Activated effector memory CD4-positive, alpha-beta T cell treated with Interleukin-2 at 50 U/mL for 16 hours (primary cell): ENCODE measurements around the gene KIAA0586.
"Not testable (repeated sequence)": the region's sequence is repeated elsewhere in the genome, so short reads cannot be mapped to it uniquely, and the experiment has no call there.

ENCODE experiments used
- DNase-seq: peaks from one replicate; pipeline ENCODE4 v3.0.0-alpha.2; 2020

Gene KIAA0586

DNA sequence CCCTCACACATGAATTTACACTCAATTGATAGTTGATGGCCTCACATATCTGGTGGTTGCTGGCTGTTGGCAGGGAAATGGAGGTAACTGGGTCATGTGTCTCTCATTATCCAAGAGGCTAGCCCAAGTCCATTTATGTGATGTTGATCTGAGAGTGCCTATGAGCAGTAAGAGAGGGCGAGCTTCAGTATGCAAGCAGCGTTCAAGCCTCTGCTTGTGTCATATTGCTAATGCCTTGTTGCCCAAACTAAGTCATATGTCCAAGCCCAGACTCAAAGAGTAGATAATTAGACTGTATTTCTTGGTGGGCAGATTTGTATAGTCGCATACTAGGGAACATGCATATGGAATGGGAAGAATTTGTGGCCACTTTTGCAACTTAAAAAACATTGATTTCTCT, 126.4 kb downstream of the KIAA0586 start:
- DNase-seq = no peak

DNA sequence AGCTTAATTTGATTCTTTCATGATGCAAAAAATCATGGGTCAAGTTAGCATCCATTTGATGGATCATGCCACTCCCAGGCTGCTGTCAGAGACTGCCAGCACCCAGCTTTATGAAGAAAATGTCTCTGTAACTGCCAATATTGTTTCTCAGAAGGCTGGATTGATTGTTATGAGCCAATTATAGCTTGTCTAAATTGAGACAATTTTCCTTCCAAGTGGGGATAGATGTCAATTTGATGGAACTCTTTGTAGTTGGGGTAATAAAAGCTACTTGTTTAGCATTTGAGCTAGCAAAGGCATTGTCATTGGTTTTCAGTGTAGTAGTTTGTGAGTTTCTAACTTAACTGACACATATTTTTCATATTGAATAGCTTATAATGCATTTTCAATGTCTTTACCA, 128.1 kb downstream of the KIAA0586 start:
- DNase-seq = no peak

DNA sequence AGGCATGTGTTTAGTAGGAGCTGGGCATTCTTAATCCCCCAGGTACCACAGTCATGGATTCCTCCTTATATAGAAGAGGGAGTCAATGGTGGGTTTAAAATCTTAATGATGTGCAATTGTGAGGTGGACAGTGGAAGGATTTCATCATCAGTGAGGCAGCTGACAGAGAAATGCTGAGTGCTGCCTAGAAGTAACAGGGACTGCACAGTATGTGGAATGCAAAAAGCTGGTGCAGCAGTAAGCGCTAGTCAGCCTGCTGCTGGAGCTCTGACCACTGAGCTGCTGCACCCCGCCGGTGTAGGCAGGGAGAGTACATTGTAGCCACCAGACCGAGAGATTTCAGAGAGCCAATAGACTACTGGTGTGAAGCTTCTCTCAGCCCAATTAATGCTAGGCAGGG, 129.7 kb downstream of the KIAA0586 start:
- no peak for DNase-seq

DNA sequence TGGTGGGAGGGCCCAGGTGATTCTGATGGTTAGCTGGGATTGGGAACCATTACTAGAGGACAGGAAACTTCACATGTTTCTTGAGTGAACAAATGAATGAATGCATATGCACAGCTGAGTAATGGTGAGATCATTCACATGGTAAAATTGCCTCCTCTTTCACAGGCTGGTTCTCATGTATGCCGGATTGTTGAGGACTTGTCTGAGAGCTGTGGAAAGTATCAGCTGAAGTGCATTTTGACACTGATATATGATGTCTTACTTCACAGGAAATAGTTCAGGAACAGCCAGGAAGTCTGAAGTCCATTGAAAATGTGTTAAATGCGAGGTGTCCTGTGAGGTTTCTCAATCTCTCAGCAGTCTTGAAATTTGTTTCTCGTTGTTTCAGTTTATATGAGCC, 132.7 kb downstream of the KIAA0586 start:
- DNase-seq = no peak

DNA sequence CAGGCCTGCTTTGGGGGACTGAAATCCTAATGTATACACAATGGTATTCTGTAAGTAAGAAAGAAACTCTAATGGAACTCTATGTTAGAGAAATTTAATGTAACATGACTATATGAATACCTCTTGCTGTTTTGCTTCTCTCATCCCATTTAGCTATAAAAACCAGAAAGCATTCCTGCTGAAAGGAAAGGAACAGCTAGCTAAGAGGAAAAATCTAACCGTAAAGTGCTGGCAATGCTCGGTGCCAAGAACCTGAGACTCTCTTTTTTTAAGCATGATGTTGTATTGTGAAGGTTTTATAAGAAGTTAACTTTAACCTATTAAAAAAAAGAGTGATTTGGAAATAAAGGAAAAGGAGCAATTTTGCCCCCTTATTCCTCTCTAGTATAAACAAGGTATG, 134.6 kb downstream of the KIAA0586 start:
- DNase-seq = no peak

DNA sequence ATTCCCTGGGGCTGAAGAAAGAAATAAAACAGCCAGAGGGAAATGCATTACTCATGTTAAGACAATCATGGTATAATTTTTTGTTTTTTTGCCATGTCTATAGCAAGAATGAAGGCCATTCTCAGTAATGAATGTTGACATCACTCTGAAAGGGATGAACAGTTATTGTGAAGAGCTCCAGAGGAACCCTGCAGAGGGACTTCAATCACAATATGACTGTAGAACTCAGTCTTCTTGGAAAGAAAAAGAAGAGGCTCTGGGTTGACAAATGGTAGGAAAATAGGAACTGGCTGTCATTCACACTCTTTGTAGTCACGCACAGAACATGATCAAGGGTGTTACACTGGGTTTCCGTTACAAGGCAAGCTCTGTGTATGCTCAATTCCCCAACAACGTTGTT, 136.5 kb downstream of the KIAA0586 start:
- DNase-seq = no peak

DNA sequence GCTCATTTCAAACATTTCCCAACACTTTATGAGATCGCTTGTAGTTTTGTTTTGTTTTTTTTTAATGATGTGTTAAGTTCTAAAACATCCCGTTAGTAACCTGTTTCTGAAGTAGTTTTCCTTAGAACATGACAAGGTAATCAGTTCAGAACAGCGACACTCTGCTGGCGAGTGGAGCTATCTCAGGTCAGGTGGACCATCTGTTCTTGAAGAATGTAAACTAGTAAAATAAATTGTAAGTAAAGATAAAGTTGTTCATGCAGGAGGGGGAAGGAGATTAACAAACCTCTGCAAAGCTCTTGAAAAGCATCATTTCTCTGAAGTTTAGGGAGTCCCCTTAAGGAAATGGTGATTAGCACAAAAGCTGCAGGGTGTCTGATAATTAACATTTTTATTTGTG, 138.3 kb downstream of the KIAA0586 start:
- DNase-seq = no peak

DNA sequence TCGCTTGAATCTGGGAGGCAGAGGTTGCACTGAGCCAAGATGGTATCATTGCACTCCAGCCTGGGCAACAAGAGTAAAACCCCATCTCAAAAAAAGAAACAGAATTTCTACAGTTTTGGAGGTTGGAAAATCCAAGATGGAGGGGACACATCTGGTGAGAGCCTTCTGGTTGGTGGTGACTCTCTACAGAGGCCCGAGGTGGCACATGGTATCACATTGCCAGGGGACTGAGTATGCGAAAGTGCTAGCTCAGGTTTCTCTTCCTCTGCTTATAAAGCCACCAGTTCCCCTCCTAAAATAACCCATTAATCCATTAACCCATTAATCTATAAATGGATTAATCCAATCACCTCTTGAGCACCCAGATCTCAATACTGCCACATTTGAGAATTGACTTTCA, 139.5 kb downstream of the KIAA0586 start:
- no peak for DNase-seq

DNA sequence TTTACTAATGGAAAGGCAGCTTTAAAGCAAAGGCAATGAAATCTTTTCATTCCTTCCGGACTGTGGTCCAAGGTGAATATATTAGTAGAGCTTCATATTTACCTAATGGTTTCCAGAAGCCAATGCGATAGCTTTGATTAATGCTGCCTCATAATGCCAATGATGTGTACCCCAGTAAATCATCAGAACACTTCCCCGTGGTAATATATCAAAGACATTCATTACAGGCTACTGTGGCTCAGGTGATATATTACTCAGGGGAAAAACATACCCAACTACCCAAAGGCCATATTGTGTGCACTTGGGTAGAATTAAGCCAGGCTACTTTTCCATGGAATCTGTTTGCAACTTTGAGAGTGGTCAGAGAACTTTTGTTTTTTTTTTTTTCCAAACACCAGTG, 140.8 kb downstream of the KIAA0586 start:
- DNase-seq = no peak

DNA sequence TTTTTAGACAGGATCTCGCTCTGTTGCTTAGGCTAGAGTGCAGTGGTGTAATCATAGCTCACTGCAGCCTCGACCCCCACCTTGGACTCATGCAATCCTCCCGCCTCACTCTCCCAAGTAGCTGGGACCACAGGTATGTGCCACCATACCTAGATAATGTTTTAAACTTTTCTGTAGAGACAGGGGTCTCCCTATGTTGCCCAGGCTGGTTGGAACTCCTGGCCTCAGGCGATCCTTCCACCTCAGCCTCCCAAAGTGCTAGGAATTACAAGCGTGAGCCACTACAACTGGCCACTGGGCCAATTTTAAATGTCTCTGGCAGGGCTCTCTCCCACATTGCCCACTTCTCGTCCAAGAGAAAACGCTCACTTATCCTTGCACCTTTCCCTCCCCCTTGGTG, 143.7 kb downstream of the KIAA0586 start:
- DNase-seq = no peak

DNA sequence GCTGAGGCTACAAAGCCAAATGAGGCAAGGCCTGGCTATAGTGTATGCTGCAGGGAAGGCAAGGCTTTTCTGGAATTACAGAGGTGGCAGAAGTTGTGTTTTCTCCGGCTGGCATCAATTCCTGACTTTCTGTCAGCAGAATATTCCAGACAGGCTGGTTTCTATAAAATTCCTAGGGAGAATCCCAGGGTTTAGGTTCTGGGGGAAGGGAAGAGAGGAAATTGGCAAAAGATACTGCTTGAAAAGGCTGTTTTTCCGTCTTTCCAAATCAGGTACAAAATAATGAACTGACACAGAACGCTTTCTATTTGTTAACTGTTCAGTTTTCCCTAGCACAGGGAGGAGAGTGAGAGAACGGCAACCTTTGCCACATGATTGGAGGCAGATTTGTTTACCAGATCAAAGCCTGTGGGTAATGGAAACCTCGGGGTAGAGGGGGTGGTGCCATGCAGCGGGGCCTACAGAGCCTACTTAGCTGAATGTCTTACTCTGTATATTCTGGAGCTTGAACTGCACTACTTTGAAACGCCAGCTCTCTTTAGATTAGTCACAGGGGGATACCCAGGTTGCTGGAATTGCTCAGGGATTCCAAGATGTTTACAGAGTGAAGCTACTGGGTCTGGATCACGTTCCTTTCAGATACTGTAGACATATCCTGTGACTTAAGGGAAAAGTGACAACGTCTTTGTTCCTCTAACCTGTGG, 144.4 kb downstream of the KIAA0586 start:
- DNase-seq = no peak

DNA sequence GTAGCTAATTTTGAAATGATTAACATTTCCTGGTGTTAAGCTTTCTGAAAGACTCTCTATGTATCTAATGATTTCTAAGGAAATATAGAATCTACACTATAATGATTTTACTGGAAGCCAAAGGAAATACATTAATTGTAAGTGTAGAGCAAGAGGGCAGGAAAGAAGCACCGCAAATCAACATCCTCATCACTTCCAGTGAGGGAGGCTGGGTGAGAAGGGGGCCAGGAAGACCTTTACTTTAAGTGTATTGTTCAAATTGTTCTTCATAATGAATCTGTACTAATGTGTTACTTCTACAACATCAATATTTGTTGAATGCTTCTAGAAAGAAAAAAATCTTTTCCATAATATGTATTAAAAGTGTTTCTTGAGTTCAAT, 144.9 kb downstream of the KIAA0586 start:
- no peak for DNase-seq

DNA sequence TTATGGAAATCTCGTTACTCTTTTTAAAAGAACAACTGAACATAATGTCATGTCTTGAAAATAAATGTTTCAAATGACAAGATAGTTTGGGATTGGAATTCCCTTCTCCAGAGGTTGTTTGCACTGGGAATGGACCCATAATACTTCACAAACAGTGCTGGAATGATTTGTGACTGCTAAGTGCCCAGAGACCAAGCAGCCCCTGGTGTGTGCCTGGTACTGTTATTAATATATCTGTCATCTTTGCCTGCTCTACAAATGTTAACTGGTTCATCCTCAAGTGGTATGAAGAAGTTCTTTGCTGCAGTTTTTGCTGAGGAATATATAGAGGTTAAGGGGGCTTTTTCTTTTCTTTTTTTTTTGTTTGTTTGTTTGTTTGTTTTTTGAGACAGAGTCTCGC, 145.3 kb downstream of the KIAA0586 start:
- DNase-seq = no peak

DNA sequence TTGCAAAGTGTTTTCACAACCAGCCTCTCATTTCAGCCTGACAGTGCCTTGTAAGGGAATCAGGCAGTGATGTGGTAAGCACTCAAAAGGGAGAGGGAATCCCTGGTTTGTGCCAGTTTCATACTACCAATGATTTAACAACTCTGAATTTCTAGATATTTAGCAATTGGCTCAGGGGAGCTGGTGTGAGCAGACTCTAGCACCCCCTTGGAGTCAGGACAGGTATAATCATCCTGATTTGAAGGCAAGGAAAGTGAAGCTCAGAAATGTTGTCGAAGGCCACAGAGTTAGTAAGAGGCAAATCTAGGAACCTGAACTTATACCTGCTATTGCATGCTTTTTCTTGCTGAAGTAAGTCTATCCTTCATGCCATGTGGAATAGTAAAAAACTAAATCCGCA, 147.1 kb downstream of the KIAA0586 start:
- DNase-seq = no peak

DNA sequence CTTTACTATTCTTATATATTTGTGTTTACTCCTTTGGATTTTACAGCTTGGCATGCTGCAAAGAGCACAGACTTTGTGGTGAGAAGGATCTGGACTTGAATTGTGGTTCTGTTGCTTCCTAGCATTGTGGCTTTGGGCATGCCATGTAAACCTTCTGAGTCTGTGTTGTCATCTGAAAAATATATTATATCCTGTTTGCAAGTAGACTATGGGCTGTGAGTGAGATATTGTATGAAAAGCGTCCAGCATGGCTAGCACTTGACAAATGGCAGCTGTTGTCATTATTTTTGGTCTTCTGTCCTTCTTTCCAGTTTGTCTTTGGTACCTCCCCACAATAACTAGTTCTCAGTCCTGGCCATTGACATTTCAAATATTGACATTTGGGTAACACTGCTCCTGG, 148.4 kb downstream of the KIAA0586 start:
- no peak for DNase-seq

DNA sequence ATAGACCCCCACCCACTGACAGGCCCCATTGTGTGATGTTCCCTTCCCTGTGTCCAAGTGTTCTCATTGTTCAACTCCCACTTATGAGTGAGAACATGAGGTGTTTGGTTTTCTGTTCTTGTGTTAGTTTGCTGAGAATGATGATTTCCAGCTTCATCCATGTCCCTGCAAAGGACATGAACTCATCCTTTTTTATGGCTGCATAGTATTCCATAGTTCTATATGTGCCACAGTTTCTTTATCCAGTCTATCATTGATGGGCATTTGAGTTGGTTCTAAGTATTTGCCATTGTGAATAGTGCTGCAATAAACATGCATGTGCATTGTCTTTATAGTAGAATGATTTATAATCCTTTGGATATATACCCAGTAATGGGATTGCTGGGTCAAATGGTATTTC, 152.5 kb downstream of the KIAA0586 start:
- DNase-seq = not testable (repeated sequence)

DNA sequence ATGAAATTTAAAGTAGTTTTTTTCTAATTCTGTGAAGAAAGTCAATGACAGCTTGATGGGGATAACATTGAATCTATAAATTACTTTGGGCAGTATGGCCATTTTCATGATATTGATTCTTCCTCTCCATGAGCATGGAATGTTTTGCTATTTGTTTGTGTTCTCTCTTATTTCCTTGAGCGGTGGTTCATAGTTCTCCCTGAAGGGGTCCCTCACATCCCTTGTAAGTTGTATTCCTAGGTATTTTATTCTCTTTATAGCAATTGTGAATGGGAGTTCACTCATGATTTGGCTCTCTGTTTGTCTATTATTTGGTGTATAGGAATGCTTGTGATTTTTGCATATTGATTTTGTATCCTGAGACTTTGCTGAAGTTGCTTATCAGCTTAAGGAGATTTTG, 153.9 kb downstream of the KIAA0586 start:
- DNase-seq = not testable (repeated sequence)

DNA sequence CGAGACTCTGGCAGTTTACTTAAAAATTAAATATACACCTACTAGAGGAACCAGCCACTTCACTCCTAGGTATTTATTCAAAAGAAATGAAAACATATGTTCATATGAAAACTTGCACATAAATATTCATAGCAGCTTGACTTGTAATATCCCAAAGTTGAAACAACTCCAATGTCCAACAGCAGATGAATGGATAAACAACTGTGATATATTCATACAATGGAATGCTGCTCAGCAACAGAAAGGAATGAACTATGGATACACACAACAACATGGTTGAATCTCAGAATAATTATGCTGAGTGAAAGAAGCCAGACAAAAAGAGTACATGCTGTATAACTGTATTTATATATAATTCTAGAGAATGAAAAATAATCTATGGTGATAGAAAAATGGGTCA, 156.9 kb downstream of the KIAA0586 start:
- DNase-seq = no peak

DNA sequence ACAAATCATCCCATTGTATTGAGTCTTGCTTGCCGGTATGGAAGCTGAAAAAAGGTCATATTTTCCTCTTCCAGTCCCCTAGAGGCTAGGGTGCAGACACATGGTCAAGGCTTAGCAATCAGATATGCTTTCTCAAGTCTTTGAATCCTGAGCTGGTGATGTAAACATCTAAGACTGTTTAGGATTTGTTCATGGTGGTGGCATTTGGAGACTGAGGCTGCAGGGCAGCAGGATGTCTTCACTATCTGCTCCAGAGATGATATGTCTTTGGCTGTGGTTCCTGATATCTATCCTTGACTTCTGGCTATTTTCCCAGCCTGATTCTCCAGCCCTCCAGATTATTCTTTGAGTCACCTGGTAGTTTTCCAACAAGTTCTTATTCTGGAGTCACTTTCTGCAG, 159.8 kb downstream of the KIAA0586 start:
- DNase-seq = no peak

DNA sequence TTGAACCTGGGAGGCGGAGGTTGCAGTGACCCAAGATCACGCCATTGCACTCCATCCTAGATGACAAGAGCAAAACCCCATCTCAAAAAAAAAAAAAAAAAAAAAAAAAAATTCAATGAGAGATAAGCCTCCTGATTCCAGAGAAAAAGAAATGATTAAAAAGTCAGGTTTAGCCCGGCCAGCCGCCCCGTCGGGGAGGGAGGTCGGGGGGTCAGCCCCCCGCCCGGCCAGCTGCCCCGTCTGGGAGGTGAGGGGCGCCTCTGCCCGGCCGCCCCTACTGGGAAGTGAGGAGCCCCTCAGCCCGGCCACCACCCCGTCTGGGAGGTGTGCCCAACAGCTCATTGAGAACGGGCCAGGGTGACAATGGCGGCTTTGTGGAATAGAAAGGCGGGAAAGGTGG, 160.8 kb downstream of the KIAA0586 start:
- DNase-seq = not testable (repeated sequence)

DNA sequence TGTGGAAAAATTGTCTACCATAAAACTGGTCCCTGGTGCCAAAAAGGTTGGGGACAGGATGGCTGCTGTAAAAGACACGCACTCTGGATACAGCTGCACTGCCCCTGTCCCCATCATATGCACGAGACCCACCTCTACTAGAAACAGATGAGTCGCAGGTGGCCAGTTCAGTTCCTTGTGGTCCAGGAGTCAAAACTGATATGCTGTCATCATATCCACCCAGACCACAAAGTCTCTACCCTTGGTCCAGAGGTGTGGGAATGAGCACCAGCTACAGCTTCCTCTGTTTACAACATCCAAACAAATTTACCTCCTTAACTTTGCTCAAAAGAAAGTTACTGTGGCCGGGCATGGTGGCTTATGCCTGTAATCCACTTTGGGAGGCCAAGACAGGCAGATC, 166.5 kb downstream of the KIAA0586 start:
- DNase-seq = no peak

DNA sequence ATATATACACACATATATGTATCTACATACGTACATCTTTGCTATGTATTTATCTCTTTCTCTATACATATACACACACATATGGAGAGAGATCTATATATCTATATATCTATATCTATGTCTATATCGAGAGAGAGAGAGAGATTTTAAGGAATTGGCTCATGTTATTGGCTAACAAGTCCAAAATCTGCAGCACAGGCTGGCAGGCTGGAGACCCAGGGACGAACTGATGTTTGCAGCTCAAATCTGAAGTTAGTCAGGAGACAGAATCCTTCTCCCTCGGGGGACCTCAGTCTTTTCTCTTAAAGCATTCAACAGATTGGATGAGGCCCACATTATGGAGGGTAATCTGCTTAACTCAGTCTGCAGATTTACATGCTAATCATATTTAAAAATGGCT, 169.5 kb downstream of the KIAA0586 start:
- DNase-seq = no peak

DNA sequence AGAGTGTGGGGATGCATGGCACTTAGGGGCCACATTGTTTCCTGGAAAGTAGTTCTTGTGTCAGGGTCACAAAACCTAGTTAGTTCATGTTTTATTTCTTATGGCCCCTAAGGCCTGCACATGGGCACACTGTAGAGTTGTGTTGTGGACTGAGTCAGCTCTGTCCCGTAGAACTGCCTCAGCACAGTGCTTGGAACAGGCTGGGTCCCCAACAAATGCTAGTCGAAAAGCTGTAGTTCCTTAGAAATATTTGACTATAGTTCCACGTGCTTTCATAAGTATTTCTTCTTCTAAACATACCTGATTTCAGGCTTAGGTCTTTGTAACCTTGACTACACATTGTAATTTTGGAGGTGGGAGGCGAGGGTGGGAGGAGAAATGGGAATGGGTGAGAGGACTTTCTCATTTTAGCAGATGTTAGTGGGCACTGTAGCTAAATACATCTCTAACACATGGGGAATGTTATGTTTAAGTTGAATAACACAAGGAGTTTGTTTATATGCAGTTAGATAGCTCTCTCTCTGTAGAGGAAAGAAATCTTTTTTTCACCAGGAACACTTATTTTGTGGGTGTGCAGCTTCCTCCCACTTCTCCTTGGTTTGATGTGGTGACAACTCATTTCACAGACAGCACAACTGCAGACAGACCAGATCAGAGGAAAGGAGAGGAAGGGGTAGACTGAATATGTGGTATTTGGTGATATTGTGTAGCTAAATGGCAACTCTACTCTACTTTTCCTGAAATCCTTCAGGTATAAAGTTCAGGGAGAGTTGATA, 170.7 kb downstream of the KIAA0586 start:
- DNase-seq = no peak

DNA sequence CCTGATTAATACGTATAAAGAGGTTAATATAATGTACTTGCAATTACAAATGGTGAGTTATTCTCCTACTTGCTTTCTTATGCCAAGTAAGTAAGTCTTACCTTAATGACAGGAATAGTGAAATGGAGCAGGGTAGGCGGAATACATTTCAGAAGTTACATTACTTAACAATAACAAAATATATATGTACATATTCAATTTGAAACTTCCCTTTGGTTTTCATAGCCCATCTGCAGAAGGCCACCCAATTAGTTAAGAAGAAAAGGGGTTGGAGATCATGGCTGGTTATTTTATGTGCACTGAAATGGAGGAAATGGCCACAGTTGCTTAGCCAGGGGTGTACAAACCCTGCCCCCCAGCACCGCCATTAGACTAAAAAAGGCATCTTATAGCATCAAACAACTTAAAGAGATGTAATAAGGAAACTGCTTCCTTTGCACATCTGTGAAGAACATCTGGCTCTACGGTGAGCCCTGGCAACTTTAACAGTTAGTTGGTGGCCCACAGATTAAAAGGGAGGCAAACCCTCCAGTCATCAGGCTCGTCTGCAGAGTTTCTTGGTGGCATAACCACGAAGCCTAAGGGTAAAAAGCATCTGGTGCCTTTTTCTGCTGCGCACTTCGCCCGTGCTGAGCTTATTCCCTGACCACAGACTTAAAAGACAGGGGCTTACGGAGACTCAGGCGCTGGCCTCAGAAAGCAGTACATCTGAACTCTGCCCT, 171.4 kb downstream of the KIAA0586 start:
- DNase-seq = no peak
